HCT116 (cell line): ENCODE data around the gene ARL5A. TPM values are rescaled to one million over a fixed set of nuclear protein-coding genes. Genes with fewer than 3 reads are reported as not detected.

ENCODE experiments used
- ATAC-seq: fragments of 200-7000 bp; cut with Tn5 transposase; 2 replicates; pipeline ENCODE4 v1.9.1; 2020; ENCODE audit warnings: mild to moderate bottlenecking, moderate library complexity
- BruUV-seq: library from RNA; stranded (reverse); fragments of 400-500 nt; replicated peaks from 2 replicates; lab custom pipeline; 2021; lab: Mats Ljungman, UMichigan
- CTCF ChIA-PET: fragments of 300-600 bp; sonication (Branson Sonifier 250); formaldehyde crosslinking; loops from one replicate; lab custom pipeline; 2021; ENCODE audit warnings: antibody characterized with exemption; lab: Charles Lee
- POLR2A ChIA-PET: fragments of 300-600, 350-600 bp; sonication (Branson Sonifier 250); formaldehyde crosslinking; loops from one replicate; lab custom pipeline; 2021; ENCODE audit warnings: antibody characterized with exemption; lab: Charles Lee
- RAD21 ChIA-PET, 2 experiments: fragments of 300-600 bp; sonication (Branson Sonifier 250); formaldehyde crosslinking; loops; one replicate each; lab custom pipeline; 2023; ENCODE audit warnings: low total read pairs in 2 of 2; ENCODE audit not compliant: uncharacterized antibody in 2 of 2, unreplicated experiment in 2 of 2, low non-redundant PET in 1 of 2; lab: Charles Lee
- DNase-seq: peaks from one replicate; pipeline ENCODE4 v3.0.0-alpha.2; 2010; ENCODE audit warnings: low read depth, low spot score
- H2AFZ ChIP-seq: fragments of 200-600 bp; shearing (Covaris generic), sonication (generic); 2 replicates; pipeline ENCODE4 v1.6.1; 2017; ENCODE audit warnings: low read depth, mixed run types, mixed read lengths, antibody characterized with exemption, low read length; ENCODE audit not compliant: poor library complexity, severe bottlenecking
- H3K27ac ChIP-seq: 2 replicates; pipeline ENCODE4 v1.5.1; 2012; ENCODE audit warnings: low read depth, low read length
- H3K27me3 ChIP-seq: fragments of 200-600 bp; sonication (generic); 2 replicates; pipeline ENCODE4 v1.6.1; 2016; ENCODE audit warnings: mixed run types, low read length, mixed read lengths; ENCODE audit not compliant: insufficient read depth
- H3K36me3 ChIP-seq, 2 experiments: fragments of 200-500 bp in 1 of 2; fragments of 200-600 bp in 1 of 2; sonication (Bioruptor generic) in 1 of 2; sonication (generic) in 1 of 2; 2 replicates each; pipeline versions ENCODE4 v1.5.1 to v1.6.1; 2014 to 2016; ENCODE audit warnings: low read length in 2 of 2, inconsistent platforms in 1 of 2, mixed read lengths in 1 of 2, mixed run types in 1 of 2; ENCODE audit not compliant: insufficient read depth in 2 of 2, control insufficient read depth in 1 of 2
- H3K4me1 ChIP-seq, 2 experiments: fragments of 200-600 bp in 1 of 2; sonication (generic) in 1 of 2; 2 replicates each; pipeline versions ENCODE4 v1.5.1 to v1.6.1; 2012 to 2017; ENCODE audit warnings: low read length in 2 of 2, inconsistent platforms in 1 of 2, mild to moderate bottlenecking in 1 of 2, mixed read lengths in 1 of 2, mixed run types in 1 of 2, moderate library complexity in 1 of 2; ENCODE audit not compliant: insufficient read depth in 2 of 2, control insufficient read depth in 1 of 2
- H3K4me2 ChIP-seq: fragments of 200-600 bp; sonication (generic); 2 replicates; pipeline ENCODE4 v1.6.1; 2017; ENCODE audit warnings: mixed run types, low read length, mixed read lengths
- H3K4me3 ChIP-seq, 2 experiments: fragments of 200-600 bp in 1 of 2; sonication (generic) in 1 of 2; replicated peaks in 1 of 2; 2 replicates each; pipeline ENCODE4 v1.5.1; 2011 to 2016; ENCODE audit warnings: low read length in 2 of 2, control low read depth in 1 of 2, low read depth in 1 of 2, mild to moderate bottlenecking in 1 of 2, mixed read lengths in 1 of 2, mixed run types in 1 of 2
- H3K79me2 ChIP-seq: fragments of 200-600 bp; sonication (generic); 2 replicates; pipeline ENCODE4 v1.6.1; 2017; ENCODE audit warnings: mild to moderate bottlenecking, mixed run types, low read length, moderate library complexity, mixed read lengths; ENCODE audit not compliant: insufficient read depth
- H3K9ac ChIP-seq: fragments of 200-600 bp; sonication (generic); 2 replicates; pipeline ENCODE4 v1.6.1; 2016; ENCODE audit warnings: low read length, mixed read lengths
- H3K9me2 ChIP-seq: fragments of 200-600 bp; sonication (generic), shearing (Covaris generic); 2 replicates; pipeline ENCODE4 v1.6.1; 2017; ENCODE audit warnings: mixed run types, mild to moderate bottlenecking, moderate library complexity; ENCODE audit not compliant: insufficient read depth
- H3K9me3 ChIP-seq, 2 experiments: fragments of 200-500 bp in 1 of 2; fragments of 200-600 bp in 1 of 2; sonication (Bioruptor generic) in 1 of 2; sonication (generic) in 1 of 2; 2 replicates each; pipeline ENCODE4 v1.6.1; 2014 to 2017; ENCODE audit warnings: low read length in 2 of 2, mixed read lengths in 2 of 2, inconsistent platforms in 1 of 2, low read depth in 1 of 2, mild to moderate bottlenecking in 1 of 2, mixed run types in 1 of 2, moderate library complexity in 1 of 2; ENCODE audit not compliant: control insufficient read depth in 1 of 2, insufficient read depth in 1 of 2
- H4K20me1 ChIP-seq: fragments of 200-600 bp; sonication (generic), shearing (Covaris generic); 2 replicates; pipeline ENCODE4 v1.6.1; 2017; ENCODE audit warnings: mixed run types, mild to moderate bottlenecking, moderate library complexity; ENCODE audit not compliant: insufficient read depth
- CEBPB ChIP-seq: IDR thresholded peaks from 2 replicates; pipeline ENCODE4 v1.6.1; 2012; ENCODE audit warnings: low read depth
- CTCF ChIP-seq, 3 experiments: fragments of 200-600 bp in 1 of 3; sonication (generic) in 1 of 3; IDR thresholded peaks in 2 of 3; conservative IDR thresholded peaks in 1 of 3; 2 replicates each; pipeline ENCODE4 v1.5.1; 2012 to 2017; ENCODE audit warnings: low read depth in 2 of 3, low read length in 2 of 3, antibody characterized with exemption in 1 of 3, borderline replicate concordance in 1 of 3, control low read depth in 1 of 3, mild to moderate bottlenecking in 1 of 3, mixed read lengths in 1 of 3, mixed run types in 1 of 3, moderate library complexity in 1 of 3; ENCODE audit not compliant: insufficient read depth in 1 of 3
- EGR1 ChIP-seq: IDR thresholded peaks from 2 replicates; pipeline ENCODE4 v1.6.1; 2012; ENCODE audit warnings: low read depth
- EZH2 ChIP-seq: fragments of 200-600 bp; sonication (generic); IDR thresholded peaks from 2 replicates; pipeline ENCODE4 v1.6.1; 2017; ENCODE audit warnings: antibody characterized with exemption, mixed run types
- EZH2phosphoT487 ChIP-seq: fragments of 200-600 bp; IDR thresholded peaks from 2 replicates; pipeline ENCODE4 v1.6.1; 2018; ENCODE audit warnings: antibody characterized with exemption, borderline replicate concordance
- POLR2A ChIP-seq: IDR thresholded peaks from 2 replicates; pipeline ENCODE4 v1.7.0; 2011; ENCODE audit warnings: borderline replicate concordance; ENCODE audit not compliant: insufficient read depth, insufficient read length; ENCODE audit errors: extremely low read depth
- RAD21 ChIP-seq: IDR thresholded peaks from 2 replicates; pipeline ENCODE4 v1.6.1; 2012; ENCODE audit warnings: low read depth, mild to moderate bottlenecking
- SP1 ChIP-seq: IDR thresholded peaks from 2 replicates; pipeline ENCODE4 v1.6.1; 2012; ENCODE audit warnings: low read depth
- SRF ChIP-seq: IDR thresholded peaks from 2 replicates; pipeline ENCODE4 v1.6.1; 2012; ENCODE audit warnings: low read depth
- intact Hi-C: fragments of 100-400 bp; cut with micrococcal nuclease; formaldehyde crosslinking; loops from 2 replicates; pipeline ENCODE4 v1.10.0; 2022
- total RNA-seq: library from RNA; stranded (reverse); gene quantifications from one replicate; pipeline ENCODE4 v1.2.1, GENCODE V29; 2021; ENCODE audit not compliant: unreplicated experiment

Gene ARL5A
- total RNA-seq, 1 experiment from 2014 or later, result 74.4 TPM

- TF ChIP-seq CTCF (IDR thresholded peaks at IDR 0.05 in 2 of 3, conservative IDR thresholded peaks at IDR 0.05 in 1 of 3; ENCODE audit: borderline replicate concordance in 1 of 3, insufficient read depth in 1 of 3, low read depth in 2 of 3, low read length in 2 of 3) (no peak), POLR2A (no peak), EZH2 (no peak), EZH2phosphoT487 (no peak), CEBPB (no peak)
Observed at GRCh38 chr2:151816843-151817242, 11.4 kb downstream of the ARL5A start (continued).

- ChIA-PET CTCF (no interaction called here), POLR2A (interaction anchor here (1.1 kb wide), 1 partner anchor 12 kb away, joined by 4 read pairs; the partner anchor contains the start of gene ARL5A), RAD21 (no interaction called here)
- no peak overlapping the region for H3K27ac ChIP-seq
- BruUV-seq, result no TSS peak
- no peaks in the 10 kb centered on the region for H3K4me1 ChIP-seq
- no peak overlapping the region for H2AFZ ChIP-seq
- H3K9ac ChIP-seq, result no peak overlapping the region
- H3K4me3 ChIP-seq, result no peak overlapping the region
- no peaks in the 10 kb centered on the region for H3K27me3 ChIP-seq
- H3K36me3 ChIP-seq, result peaks cover 6 to 17% of the 10 kb centered on the region in 2 experiments; a peak in 2 of 4 replicates
- no peak overlapping the region for H3K4me2 ChIP-seq
- DNase-seq (no peak), ATAC-seq (no peak)
- 0 out of 2 replicates have a peak, but pooled peaks cover 4% of the 10 kb centered on the region for H4K20me1 ChIP-seq
- H3K79me2 ChIP-seq, result peaks cover 70% of the 10 kb centered on the region
- no peaks in the 10 kb centered on the region for H3K9me3 ChIP-seq
- intact Hi-C loops, result no loop called here
- TF ChIP-seq EGR1 (no peak), RAD21 (no peak), SP1 (no peak), SRF (no peak)
- H3K9me2 ChIP-seq, result no peaks in the 10 kb centered on the region
Observed at GRCh38 chr2:151815821-151816489, 12.3 kb downstream of the ARL5A start.
